Smooth muscle cell (in vitro differentiated cells): ENCODE data around the gene SCD5. TPM values are rescaled to one million over a fixed set of nuclear protein-coding genes. Genes with fewer than 3 reads are reported as not detected.

ENCODE experiments used
- DNase-seq: peaks from one replicate; lab custom pipeline; 2025; ENCODE audit not compliant: unreplicated experiment; lab: John Stamatoyannopoulos, UW
- H2AFZ ChIP-seq: fragments of 200-600 bp; sonication (generic); 2 replicates; pipeline ENCODE4 v1.6.0; 2016; ENCODE audit warnings: antibody characterized with exemption, low read depth, mild to moderate bottlenecking
- H3F3A ChIP-seq: fragments of 200-600 bp; sonication (generic); 2 replicates; pipeline ENCODE4 v1.6.0; 2017; ENCODE audit warnings: antibody characterized with exemption, low read depth
- H3K27ac ChIP-seq: fragments of 200-600 bp; sonication (generic); 2 replicates; pipeline ENCODE4 v1.5.1; 2016; ENCODE audit warnings: low read depth, mild to moderate bottlenecking
- H3K27me3 ChIP-seq: fragments of 200-600 bp; sonication (generic); 2 replicates; pipeline ENCODE4 v1.6.1; 2016; ENCODE audit warnings: low read depth, mild to moderate bottlenecking
- H3K36me3 ChIP-seq: fragments of 200-600 bp; sonication (generic); 2 replicates; pipeline ENCODE4 v1.5.1; 2016; ENCODE audit warnings: low read depth
- H3K4me1 ChIP-seq: fragments of 200-600 bp; sonication (generic); 2 replicates; pipeline ENCODE4 v1.5.1; 2016; ENCODE audit warnings: low read depth
- H3K4me2 ChIP-seq: fragments of 200-600 bp; sonication (generic); 2 replicates; pipeline ENCODE4 v1.6.0; 2016; ENCODE audit warnings: mild to moderate bottlenecking
- H3K4me3 ChIP-seq: fragments of 200-600 bp; sonication (generic); 2 replicates; pipeline ENCODE4 v1.5.1; 2016; ENCODE audit warnings: mild to moderate bottlenecking
- H3K79me2 ChIP-seq: fragments of 200-600 bp; sonication (generic); 2 replicates; pipeline ENCODE4 v1.6.0; 2016; ENCODE audit warnings: low read depth, mild to moderate bottlenecking
- H3K9ac ChIP-seq: fragments of 200-600 bp; sonication (generic); 2 replicates; pipeline ENCODE4 v1.6.0; 2016; ENCODE audit warnings: low read depth
- H3K9me3 ChIP-seq: fragments of 200-600 bp; sonication (generic); replicated peaks from 2 replicates; pipeline ENCODE4 v1.5.1; 2016; ENCODE audit warnings: low read depth
- H4K20me1 ChIP-seq: fragments of 200-600 bp; sonication (generic); 2 replicates; pipeline ENCODE4 v1.6.0; 2016; ENCODE audit warnings: low read depth
- CTCF ChIP-seq: fragments of 200-600 bp; sonication (generic); IDR thresholded peaks from 2 replicates; pipeline ENCODE4 v1.5.1; 2017; ENCODE audit warnings: borderline replicate concordance, mild to moderate bottlenecking, antibody characterized with exemption; ENCODE audit not compliant: insufficient read depth, poor library complexity, severe bottlenecking
- WGBS: methylation state at CpG from one replicate; pipeline ENCODE4 v1.1.7; 2016; ENCODE audit warnings: low lambda C conversion rate; 5-methylcytosine and 5-hydroxymethylcytosine counted together
- polyA plus RNA-seq: library from polyadenylated mRNA; unstranded; fragments of >200 nt; fragmentation: Nextera tagmentation; extraction: Ambion mirVana; gene quantifications from 2 replicates; pipeline ENCODE4 v1.2.1, GENCODE V29; 2016
- total RNA-seq: library from RNA; depleted of rRNA; stranded (reverse); fragments of >200 nt; gene quantifications from 2 replicates; pipeline ENCODE4 v1.2.3, GENCODE V29; 2014

The SCD5 gene
- total and polyA plus RNA-seq, 2 experiments from 2014 or later, result 9.2 to 24.3 TPM

- Histone ChIP-seq H2AFZ (no peak overlapping the region), H4K20me1 (no peaks in the 10 kb centered on the region), H3K4me2 (no peak overlapping the region), H3K36me3 (no peaks in the 10 kb centered on the region), H3K79me2 (no peaks in the 10 kb centered on the region), H3F3A (no peaks in the 10 kb centered on the region), H3K27me3 (no peaks in the 10 kb centered on the region), H3K27ac (no peak overlapping the region), H3K9ac (no peak overlapping the region), H3K4me3 (no peak overlapping the region), H3K4me1 (no peaks in the 10 kb centered on the region), H3K9me3 (no peaks in the 10 kb centered on the region)
- DNase-seq, result no peak
- no peak for TF ChIP-seq CTCF
These were observed 147.7 kb downstream of the SCD5 start for GRCh38 chr4:82650868-82651267.

- H3K79me2 ChIP-seq, result no peaks in the 10 kb centered on the region
- no peak overlapping the region for H2AFZ ChIP-seq
- H3K27me3 ChIP-seq, result no peaks in the 10 kb centered on the region
- TF ChIP-seq CTCF, result no peak
- H3K4me1 ChIP-seq, result no peaks in the 10 kb centered on the region
- H3K4me2 ChIP-seq, result no peak overlapping the region
- no peak for DNase-seq
- no peak overlapping the region for H3K9ac ChIP-seq
- no peaks in the 10 kb centered on the region for H3K36me3 ChIP-seq
- H3K9me3 ChIP-seq, result no peaks in the 10 kb centered on the region
- H3K27ac ChIP-seq, result no peak overlapping the region
- no peak overlapping the region for H3K4me3 ChIP-seq
- WGBS, result 68% methylated on average over 3 of the region's 3 CpGs
- no peaks in the 10 kb centered on the region for H4K20me1 ChIP-seq
- H3F3A ChIP-seq, result no peaks in the 10 kb centered on the region
These were observed 150.2 kb downstream of the SCD5 start for GRCh38 chr4:82648356-82648755.

- no peaks in the 10 kb centered on the region for H3K4me1 ChIP-seq
- no peaks in the 10 kb centered on the region for H3K79me2 ChIP-seq
- no peak overlapping the region for H3K4me2 ChIP-seq
- 84% methylated on average over 5 of the region's 5 CpGs for WGBS
- H3F3A ChIP-seq, result no peaks in the 10 kb centered on the region
- no peak overlapping the region for H3K4me3 ChIP-seq
- no peak for TF ChIP-seq CTCF
- DNase-seq, result no peak
- no peaks in the 10 kb centered on the region for H3K36me3 ChIP-seq
- H4K20me1 ChIP-seq, result no peaks in the 10 kb centered on the region
- H3K27ac ChIP-seq, result no peak overlapping the region
- H3K9ac ChIP-seq, result no peak overlapping the region
- H3K27me3 ChIP-seq, result no peaks in the 10 kb centered on the region
- H3K9me3 ChIP-seq, result no peaks in the 10 kb centered on the region
- H2AFZ ChIP-seq, result no peak overlapping the region
These were observed 152.5 kb downstream of the SCD5 start for GRCh38 chr4:82645936-82646565.

- Histone ChIP-seq H3K79me2 (no peaks in the 10 kb centered on the region), H3F3A (no peaks in the 10 kb centered on the region), H3K4me2 (no peak overlapping the region), H4K20me1 (no peaks in the 10 kb centered on the region), H3K27me3 (no peaks in the 10 kb centered on the region), H3K9me3 (no peaks in the 10 kb centered on the region), H2AFZ (no peak overlapping the region), H3K9ac (no peak overlapping the region), H3K4me1 (no peaks in the 10 kb centered on the region), H3K36me3 (no peaks in the 10 kb centered on the region), H3K4me3 (no peak overlapping the region), H3K27ac (no peak overlapping the region)
- no peak for TF ChIP-seq CTCF
- 72% methylated on average over 4 of the region's 4 CpGs for WGBS
- DNase-seq, result no peak
These were observed 153.9 kb downstream of the SCD5 start for GRCh38 chr4:82644734-82645126.
